HL-60 (cell line): ENCODE measurements around the gene IFITM10.

ENCODE experiments used
- DNase-seq, 2 experiments: peaks; one replicate each; pipeline ENCODE4 v3.0.0-alpha.2; 2010 to 2020; ENCODE audit warnings: low read depth in 1 of 2, low spot score in 1 of 2
- H3K27ac ChIP-seq: fragments of 250-450 bp; sonication (Bioruptor Pico); replicated peaks from 2 replicates; pipeline ENCODE4 v1.5.1; 2020; ENCODE audit warnings: mild to moderate bottlenecking, moderate library complexity
- H3K27me3 ChIP-seq: fragments of 250-450 bp; sonication (Bioruptor Pico); 2 replicates; pipeline ENCODE4 v1.5.1; 2021; ENCODE audit warnings: mild to moderate bottlenecking, moderate library complexity; ENCODE audit not compliant: insufficient read depth, poor library complexity, severe bottlenecking
- H3K4me3 ChIP-seq: replicated peaks from 2 replicates; pipeline ENCODE4 v1.5.1; 2011; ENCODE audit warnings: mild to moderate bottlenecking, control low read depth, low read length; ENCODE audit not compliant: insufficient read depth
- CTCF ChIP-seq: IDR thresholded peaks from one replicate; pipeline ENCODE4 v1.5.1; 2011; ENCODE audit warnings: low read length, control low read depth, inconsistent platforms; ENCODE audit not compliant: insufficient read depth
- GABPA ChIP-seq: IDR thresholded peaks from 2 replicates; pipeline ENCODE4 v1.6.1; 2012; ENCODE audit warnings: low read depth
- POLR2AphosphoS5 ChIP-seq: IDR thresholded peaks from 2 replicates; pipeline ENCODE4 v1.6.1; 2012; ENCODE audit warnings: low read depth
- REST ChIP-seq: IDR thresholded peaks from 2 replicates; pipeline ENCODE4 v1.6.1; 2012; ENCODE audit warnings: low read depth; ENCODE audit not compliant: insufficient replicate concordance
- SPI1 ChIP-seq: IDR thresholded peaks from 2 replicates; pipeline ENCODE4 v1.6.1; 2012; ENCODE audit warnings: low read depth, mild to moderate bottlenecking, borderline replicate concordance

Gene IFITM10

GRCh38 chr11:1727096-1727690 is 23.2 kb downstream of the IFITM10 start:
- Histone ChIP-seq H3K27me3 (peaks cover 8% of the 10 kb centered on the region), H3K27ac (no peak overlapping the region), H3K4me3 (no peak overlapping the region)
- DNase-seq = no peak
- TF ChIP-seq SPI1 (no peak), GABPA (no peak), REST (no peak), CTCF (no peak), POLR2AphosphoS5 (no peak)

- TF ChIP-seq GABPA (no peak), SPI1 (no peak), POLR2AphosphoS5 (no peak), CTCF (no peak), REST (no peak)
- no peak overlapping the region for H3K4me3 ChIP-seq
Observed at GRCh38 chr11:1719781-1720180, 30.6 kb downstream of the IFITM10 start.

GRCh38 chr11:1718326-1718725 is 32.1 kb downstream of the IFITM10 start:
- DNase-seq = no peak
- no peak overlapping the region for H3K4me3 ChIP-seq
- H3K27ac ChIP-seq = no peak overlapping the region
- no peaks in the 10 kb centered on the region for H3K27me3 ChIP-seq
- TF ChIP-seq REST (no peak), POLR2AphosphoS5 (no peak), GABPA (no peak), SPI1 (no peak)

More at GRCh38 chr11:1719781-1720180, 30.6 kb downstream of the IFITM10 start:
- Histone ChIP-seq H3K27me3 (no peaks in the 10 kb centered on the region), H3K27ac (no peak overlapping the region)
- no peak for DNase-seq
